ENCODE data around the gene RNF39. TPM values are rescaled to one million over a fixed set of nuclear protein-coding genes. Genes with fewer than 3 reads are reported as not detected.

The RNF39 gene
- total and polyA plus RNA-seq, 10 of the 15 experiments (the other 5 are each of a cell fraction or from before 2014, with no cell fraction given): 0.04 to 0.11 TPM; not detected in 8

DNA sequence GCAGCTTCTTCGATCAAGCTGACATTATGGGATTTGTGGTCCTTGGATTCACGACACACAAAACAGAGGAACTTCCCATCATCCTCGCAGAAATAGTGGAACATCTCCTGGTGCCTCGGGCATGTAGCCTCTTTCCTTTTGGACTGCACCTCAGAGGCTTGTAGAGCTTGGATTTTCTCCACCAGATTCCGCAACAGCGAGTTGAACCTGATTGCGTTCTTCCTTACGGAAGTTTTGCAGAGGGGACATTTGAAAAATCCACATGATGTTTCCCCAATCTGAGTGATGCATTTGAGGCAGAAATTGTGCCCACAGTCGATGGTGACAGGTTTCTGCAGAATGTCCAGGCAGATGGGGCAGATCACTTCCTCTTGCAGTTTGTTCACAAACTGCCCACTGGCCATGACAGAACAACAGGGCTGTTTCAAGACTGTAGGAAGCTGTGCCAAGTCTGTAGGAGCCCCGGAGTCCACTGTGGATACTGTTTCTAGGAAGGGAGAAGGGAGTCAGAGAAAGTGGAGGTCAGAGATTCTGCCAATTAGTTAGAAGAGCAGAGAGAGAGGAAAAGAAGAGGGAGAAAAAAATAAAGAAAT lies 36.9 kb upstream of the RNF39 start:
- WGBS (ENCODE audit: insufficient coverage, insufficient replicate concordance, low lambda C conversion rate, missing lambda C conversion rate): 71% methylated on average over 10 of the region's 10 CpGs
- Histone ChIP-seq H3K9me3 (replicated peaks; ENCODE audit: control insufficient read depth, insufficient read depth, low read length) (no peaks in the 10 kb centered on the region), H3K4me1 (ENCODE audit: control insufficient read depth, insufficient read depth, low read length) (peaks cover 22% of the 10 kb centered on the region), H4K20me1 (ENCODE audit: control insufficient read depth, insufficient read depth) (no peaks in the 10 kb centered on the region), H3K4me2 (ENCODE audit: control insufficient read depth, insufficient read depth) (peak overlapping the region; percentile 22; the same call in 1 of the 2 replicates), H3K27ac (ENCODE audit: control insufficient read depth, insufficient read depth) (no peak overlapping the region), H3K79me2 (ENCODE audit: control insufficient read depth, insufficient read depth, low read length) (no peaks in the 10 kb centered on the region), H2AFZ (ENCODE audit: control insufficient read depth, low read depth, low read length) (no peak overlapping the region), H3K36me3 (ENCODE audit: control insufficient read depth in 2 of 2, insufficient read depth in 2 of 2, low read length in 1 of 2) (no peaks in the 10 kb centered on the region), H3K4me3 (no peak overlapping the region), H3K9ac (ENCODE audit: control insufficient read depth, insufficient read depth, low read length) (no peak overlapping the region), H3K27me3 (replicated peaks in 1 of 2; ENCODE audit: control insufficient read depth in 2 of 2, insufficient read depth in 2 of 2, low read length in 1 of 2) (no peaks in the 10 kb centered on the region; a peak in 1 of 4 replicates)
- ChIA-PET RAD21 (ENCODE audit: unreplicated experiment) (interaction anchor here (1.2 to 3.7 kb wide), 5 partner anchors 9 to 19 kb away, joined by 3 to 43 read pairs (median 9); no protein-coding TSS in a partner anchor), POLR2A (interaction anchor here (0.6 to 6.3 kb wide), 6 partner anchors 8 to 46 kb away, joined by 3 to 43 read pairs (median 6); partner anchors contain the start of gene PPP1R11), CTCF (interaction anchor here (6.1 to 7.0 kb wide), 3 partner anchors 9 to 18 kb away, joined by 59 to 96 read pairs (median 79); no protein-coding TSS in a partner anchor), SMC1A (ENCODE audit: uncharacterized antibody, unreplicated experiment) (interaction anchor here (0.6 to 16.6 kb wide), 4 partner anchors 8 to 68 kb away, joined by 3 to 647 read pairs (median 30); partner anchors contain the start of gene TRIM40)
- FAIRE-seq: no peak
- peak; percentile 56 for ATAC-seq
- no peak for DNase-seq (ENCODE audit: low read depth, low spot score)
- intact Hi-C loops (cut with micrococcal nuclease; ENCODE audit: unreplicated experiment) (no loop called here), in situ Hi-C loops (cut with MboI) (no loop called here)
- TSS peak; percentile 89 for BruUV-seq (replicated peaks)
- TF ChIP-seq, protein P1, sequence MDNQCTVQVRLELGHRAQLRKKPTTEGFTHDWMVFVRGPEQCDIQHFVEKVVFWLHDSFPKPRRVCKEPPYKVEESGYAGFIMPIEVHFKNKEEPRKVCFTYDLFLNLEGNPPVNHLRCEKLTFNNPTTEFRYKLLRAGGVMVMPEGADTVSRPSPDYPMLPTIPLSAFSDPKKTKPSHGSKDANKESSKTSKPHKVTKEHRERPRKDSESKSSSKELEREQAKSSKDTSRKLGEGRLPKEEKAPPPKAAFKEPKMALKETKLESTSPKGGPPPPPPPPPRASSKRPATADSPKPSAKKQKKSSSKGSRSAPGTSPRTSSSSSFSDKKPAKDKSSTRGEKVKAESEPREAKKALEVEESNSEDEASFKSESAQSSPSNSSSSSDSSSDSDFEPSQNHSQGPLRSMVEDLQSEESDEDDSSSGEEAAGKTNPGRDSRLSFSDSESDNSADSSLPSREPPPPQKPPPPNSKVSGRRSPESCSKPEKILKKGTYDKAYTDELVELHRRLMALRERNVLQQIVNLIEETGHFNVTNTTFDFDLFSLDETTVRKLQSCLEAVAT (IDR thresholded peaks at IDR 0.05): peak; percentile 78
- TF ChIP-seq ATF7 (IDR thresholded peaks at IDR 0.05; ENCODE audit: low read depth): no peak
- TF ChIP-seq EED (IDR thresholded peaks at IDR 0.05; ENCODE audit: low read depth): no peak
- no peak for TF ChIP-seq ZNF207 (IDR thresholded peaks at IDR 0.05; ENCODE audit: borderline replicate concordance)
- peak; percentile 45; the same call in 1 of the 2 replicates for TF ChIP-seq SPI1 (IDR thresholded peaks at IDR 0.05; ENCODE audit: borderline replicate concordance, insufficient read depth, low read depth, low read length)
